C4-2B (cell line): ENCODE data around the gene ACBD3.

Experiments
- H3K27ac ChIP-seq: fragments of 450-650 bp; 2 replicates; pipeline ENCODE4 v1.5.1; 2017
- ZFX ChIP-seq: fragments of 450-650 bp; IDR thresholded peaks from 2 replicates; pipeline ENCODE4 v1.6.1; 2017
- TF ChIP-seq, protein P1 (sequence below): fragments of 450-650 bp; conservative IDR thresholded peaks from 2 replicates; pipeline ENCODE4 v1.5.1; 2017; ENCODE audit warnings: mild to moderate bottlenecking

Gene ACBD3

GRCh38 chr1:226172589-226172988 lies 14.0 kb downstream of the ACBD3 start:
- TF ChIP-seq ZFX: no peak
- TF ChIP-seq, protein P1, sequence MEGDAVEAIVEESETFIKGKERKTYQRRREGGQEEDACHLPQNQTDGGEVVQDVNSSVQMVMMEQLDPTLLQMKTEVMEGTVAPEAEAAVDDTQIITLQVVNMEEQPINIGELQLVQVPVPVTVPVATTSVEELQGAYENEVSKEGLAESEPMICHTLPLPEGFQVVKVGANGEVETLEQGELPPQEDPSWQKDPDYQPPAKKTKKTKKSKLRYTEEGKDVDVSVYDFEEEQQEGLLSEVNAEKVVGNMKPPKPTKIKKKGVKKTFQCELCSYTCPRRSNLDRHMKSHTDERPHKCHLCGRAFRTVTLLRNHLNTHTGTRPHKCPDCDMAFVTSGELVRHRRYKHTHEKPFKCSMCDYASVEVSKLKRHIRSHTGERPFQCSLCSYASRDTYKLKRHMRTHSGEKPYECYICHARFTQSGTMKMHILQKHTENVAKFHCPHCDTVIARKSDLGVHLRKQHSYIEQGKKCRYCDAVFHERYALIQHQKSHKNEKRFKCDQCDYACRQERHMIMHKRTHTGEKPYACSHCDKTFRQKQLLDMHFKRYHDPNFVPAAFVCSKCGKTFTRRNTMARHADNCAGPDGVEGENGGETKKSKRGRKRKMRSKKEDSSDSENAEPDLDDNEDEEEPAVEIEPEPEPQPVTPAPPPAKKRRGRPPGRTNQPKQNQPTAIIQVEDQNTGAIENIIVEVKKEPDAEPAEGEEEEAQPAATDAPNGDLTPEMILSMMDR: no peak
- no peak overlapping the region for H3K27ac ChIP-seq

GRCh38 chr1:226166341-226166740 lies 20.2 kb downstream of the ACBD3 start:
- TF ChIP-seq, protein P1: no peak
- TF ChIP-seq ZFX: no peak
- no peak overlapping the region for H3K27ac ChIP-seq

GRCh38 chr1:226164154-226164553 lies 22.4 kb downstream of the ACBD3 start:
- H3K27ac ChIP-seq: no peak overlapping the region
- TF ChIP-seq, protein P1: no peak
- no peak for TF ChIP-seq ZFX

DNA sequence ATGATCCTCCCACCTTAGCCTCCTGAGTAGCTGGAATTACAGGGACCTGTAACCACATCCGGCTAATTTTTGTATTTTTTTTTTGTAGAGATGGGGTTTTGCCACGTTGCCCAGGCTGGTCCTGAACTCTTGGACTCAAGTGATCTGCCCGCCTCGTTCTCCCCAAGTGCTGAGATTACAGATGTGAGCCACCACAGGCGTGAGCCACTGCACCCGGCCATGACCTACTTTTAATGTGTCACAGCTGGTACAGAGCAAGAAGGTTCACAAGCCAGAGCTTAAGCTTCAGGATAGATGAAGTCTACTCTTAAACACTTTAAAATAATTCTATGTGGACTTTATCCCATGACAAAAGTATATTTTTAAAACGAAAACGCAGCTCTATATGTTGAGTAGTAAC lies 23.6 kb downstream of the ACBD3 start:
- TF ChIP-seq ZFX: no peak
- TF ChIP-seq, protein P1: no peak
- H3K27ac ChIP-seq: no peak overlapping the region

DNA sequence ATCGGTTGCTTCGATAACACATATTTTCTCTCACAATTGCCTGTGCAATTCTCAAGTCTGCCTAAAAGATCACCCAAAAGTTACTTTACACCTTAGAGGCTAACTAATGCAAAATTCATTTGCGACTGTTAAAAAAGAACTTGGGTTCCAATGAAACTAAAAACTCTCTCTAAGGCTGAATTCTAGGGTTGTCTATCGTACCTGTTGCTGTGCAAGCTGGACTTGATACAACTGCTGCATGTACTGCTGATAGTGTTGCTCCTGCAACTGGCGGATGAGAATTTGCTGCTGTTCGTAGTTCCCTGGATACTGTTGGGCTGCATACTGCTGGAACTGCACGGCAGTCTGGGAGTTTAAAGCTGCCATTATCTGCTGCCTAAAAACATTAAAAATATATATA lies 27.6 kb downstream of the ACBD3 start:
- TF ChIP-seq, protein P1: no peak
- TF ChIP-seq ZFX: no peak
- no peak overlapping the region for H3K27ac ChIP-seq

DNA sequence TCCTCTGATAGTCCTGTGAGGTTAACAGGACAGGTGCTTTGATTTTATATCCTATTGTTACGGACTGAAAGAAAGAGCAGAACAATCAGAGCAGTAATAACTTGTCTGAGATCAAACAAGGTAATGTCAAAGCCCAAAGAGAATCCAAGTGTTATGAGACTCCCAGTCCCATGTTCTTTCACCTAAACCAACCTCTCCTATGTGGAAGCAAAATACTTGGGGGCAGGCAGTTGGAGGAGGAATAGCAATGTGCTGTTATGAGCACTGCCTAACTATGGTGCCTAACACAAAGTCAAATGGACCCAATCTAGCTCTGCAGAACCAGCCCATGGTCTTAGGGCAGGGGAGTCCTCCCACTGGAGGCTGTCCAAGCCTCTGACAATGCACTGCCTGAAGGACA lies 28.1 kb downstream of the ACBD3 start:
- TF ChIP-seq, protein P1: no peak
- TF ChIP-seq ZFX: no peak
- no peak overlapping the region for H3K27ac ChIP-seq

GRCh38 chr1:226157761-226158316 lies 28.7 kb downstream of the ACBD3 start:
- TF ChIP-seq, protein P1: no peak
- no peak for TF ChIP-seq ZFX
- no peak overlapping the region for H3K27ac ChIP-seq
